Endometrium (tissue), 2 donors: ENCODE measurements around the gene CCDC178.
"Not testable (repeated sequence)": the region's sequence is repeated elsewhere in the genome, so short reads cannot be mapped to it uniquely, and the experiment has no call there.

Experiments
- FAIRE-seq: peaks from 2 replicates; lab custom pipeline; 2012; peaks lifted over from hg19 to GRCh38; lab: Jason Lieb, UNC
- donor health status: control.
- donor health status: control.

CCDC178 gene

DNA sequence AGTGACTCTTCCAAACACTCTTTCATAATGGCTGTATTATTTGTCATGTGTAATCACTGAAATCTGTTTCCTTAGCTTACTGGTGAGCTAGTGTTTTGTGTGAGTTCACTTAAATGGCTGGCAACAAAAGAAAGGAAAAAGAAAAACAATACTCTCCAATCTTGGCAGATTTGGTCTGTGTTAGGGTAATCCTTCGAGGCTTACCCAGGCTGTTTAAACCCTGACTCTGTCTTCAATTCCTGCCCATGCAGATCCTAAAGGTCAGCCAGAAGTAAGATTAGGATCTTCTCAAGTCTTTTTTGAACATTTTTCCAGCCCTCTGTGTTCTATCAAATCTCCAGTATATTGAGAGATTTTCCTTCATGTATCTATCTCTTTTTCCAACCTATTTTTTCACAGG lies 85.3 kb downstream of the CCDC178 start:
- FAIRE-seq: no peak

DNA sequence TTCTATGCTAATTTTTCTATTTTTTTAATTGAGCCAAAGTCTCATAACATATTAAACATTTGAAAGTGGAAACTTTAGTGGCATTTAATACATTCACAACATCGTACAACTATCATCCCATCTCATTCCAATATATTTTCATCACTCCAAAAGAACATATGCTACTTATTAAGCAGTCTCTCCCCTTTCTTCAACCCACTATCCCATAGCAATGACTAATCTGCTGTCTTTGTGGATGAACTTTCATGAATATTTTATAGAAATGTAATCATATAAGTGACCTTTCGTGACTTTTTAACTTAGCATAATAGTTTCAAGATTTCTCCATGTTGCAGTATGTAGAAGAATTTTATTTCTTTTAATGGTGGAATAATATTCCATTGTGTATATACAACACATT lies 90.3 kb downstream of the CCDC178 start:
- FAIRE-seq: no peak

DNA sequence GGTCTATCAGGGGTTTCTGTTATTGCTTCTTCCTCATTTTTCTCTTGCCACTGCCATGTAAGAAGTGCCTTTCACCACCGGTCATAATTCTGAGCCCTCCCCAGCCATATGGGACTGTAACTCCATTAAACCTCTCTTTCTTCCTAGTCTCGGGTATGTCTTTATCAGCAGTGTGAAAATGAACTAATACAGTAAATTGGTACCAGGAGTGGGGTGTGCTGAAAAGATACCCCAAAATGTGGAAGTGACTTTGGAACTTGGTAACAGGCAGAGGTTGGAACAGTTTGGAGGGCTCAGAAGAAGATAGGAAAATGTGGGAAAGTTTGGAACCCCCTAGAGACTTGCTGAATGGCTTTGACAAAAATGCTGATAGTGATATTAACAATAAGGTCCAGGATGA lies 100.8 kb downstream of the CCDC178 start:
- not testable (repeated sequence) for FAIRE-seq

DNA sequence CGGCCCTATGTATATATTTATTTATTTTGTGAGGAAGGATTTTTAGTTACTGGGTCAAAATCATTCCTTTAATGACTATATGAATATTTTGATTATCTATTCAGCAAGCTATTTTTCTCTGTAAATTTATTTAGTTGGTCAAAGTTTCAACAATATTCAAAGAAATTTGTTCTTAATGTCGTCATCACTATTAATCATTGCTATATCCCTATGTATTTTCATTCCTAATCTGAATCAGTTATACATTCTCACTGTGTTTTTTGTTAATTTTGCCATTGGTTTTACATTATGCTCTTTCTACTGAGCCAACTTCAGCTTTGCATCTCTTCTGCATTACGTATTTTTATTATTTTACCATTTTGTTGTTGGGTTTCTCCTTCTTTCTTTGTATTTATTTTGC lies 105.7 kb downstream of the CCDC178 start:
- FAIRE-seq: no peak

DNA sequence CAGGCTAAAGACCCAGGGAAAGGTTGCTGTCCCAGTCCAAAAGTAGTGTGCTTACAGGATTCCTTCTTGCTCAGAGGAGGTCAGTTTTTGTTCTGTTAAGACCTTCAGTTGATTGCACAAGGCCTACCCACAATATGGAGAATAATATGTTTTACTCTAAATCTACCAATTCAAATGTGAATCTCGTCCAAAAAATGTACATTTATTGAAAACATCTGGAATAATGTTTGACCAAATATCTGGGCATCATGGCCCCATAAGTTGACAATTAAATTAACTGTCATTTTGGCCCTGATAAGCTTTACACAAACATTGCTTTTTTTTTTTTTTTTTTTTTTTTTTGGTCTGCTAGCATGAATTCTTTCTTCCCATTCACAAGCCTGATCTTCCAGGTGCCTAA lies 109.8 kb downstream of the CCDC178 start:
- no peak for FAIRE-seq

DNA sequence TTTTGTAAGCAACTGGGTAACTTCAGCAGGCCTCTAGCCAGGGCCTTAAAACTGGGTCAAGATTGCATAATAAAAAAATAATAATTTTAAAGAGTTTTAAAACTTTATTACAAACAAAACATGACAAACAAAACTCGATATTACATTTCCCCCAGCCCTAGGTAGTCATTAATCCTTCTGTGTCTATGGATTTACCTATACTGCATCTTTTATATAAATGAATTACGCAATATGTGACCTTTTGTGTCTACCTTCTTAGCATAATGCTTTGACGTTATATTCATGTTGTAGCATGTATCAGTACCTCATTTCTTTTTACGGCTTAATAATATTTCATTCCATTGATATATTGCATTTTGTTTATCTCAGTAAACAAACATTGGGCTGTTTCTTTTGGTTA lies 113.5 kb downstream of the CCDC178 start:
- no peak for FAIRE-seq

DNA sequence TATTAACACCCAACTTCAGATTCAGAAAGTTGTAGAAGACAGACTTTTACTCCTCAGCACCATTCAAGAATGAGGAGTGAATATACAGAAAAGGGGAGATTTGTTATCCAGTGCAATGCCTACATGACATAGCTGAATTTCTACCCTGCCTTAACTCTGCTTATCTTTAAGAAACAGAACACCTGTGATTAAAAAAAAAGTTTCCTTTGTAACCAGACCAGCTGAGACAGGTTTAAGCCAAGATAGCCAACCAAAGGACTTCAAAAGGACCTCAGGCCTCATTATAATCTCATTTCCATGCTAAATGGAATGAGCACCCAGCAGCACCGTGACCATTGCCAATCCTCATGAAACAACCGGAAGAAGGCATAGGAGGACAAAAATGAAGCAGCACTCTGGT lies 122.9 kb downstream of the CCDC178 start:
- FAIRE-seq: no peak

DNA sequence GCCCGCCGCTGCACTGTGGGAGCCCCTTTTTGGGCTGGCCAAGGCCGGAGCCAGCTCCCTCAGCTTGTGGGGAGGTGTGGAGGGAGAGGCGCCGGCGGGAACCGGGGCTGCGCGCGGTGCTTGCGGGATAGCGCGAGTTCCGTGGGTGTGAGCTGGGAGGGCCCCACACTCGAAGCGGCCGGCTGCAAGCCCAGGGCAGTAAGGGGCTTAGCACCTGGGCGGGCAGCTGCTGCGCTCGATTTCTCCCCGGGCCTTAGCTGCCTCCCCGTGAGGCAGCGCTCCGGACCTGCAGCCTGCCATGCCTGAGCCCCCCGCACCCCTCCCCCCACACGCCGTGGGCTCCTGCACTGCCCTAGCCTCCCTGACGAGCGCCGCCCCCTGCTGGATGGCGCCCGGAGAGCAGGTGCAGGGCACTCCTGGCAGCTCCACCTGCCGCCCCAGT lies 124.4 kb downstream of the CCDC178 start:
- FAIRE-seq: no peak

DNA sequence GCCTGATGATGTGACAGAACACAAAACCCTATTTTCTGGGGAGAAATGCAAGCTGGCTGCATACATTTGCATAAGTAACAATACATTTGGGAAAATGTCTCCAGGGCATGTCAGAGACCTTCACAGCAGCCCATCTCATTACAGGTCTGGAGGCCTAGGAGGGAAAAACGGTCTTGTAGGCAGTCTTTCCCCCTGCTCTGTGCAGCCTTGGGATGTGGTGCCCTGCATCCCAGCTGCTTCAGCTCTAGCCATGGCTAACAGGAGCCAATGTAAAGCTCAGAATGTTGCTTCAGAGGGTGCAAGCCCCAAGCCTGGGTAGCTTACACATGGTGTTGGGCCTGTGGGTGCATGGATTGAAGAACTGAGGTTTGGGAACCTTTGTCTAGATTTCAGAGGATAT lies 133.0 kb downstream of the CCDC178 start:
- no peak for FAIRE-seq

DNA sequence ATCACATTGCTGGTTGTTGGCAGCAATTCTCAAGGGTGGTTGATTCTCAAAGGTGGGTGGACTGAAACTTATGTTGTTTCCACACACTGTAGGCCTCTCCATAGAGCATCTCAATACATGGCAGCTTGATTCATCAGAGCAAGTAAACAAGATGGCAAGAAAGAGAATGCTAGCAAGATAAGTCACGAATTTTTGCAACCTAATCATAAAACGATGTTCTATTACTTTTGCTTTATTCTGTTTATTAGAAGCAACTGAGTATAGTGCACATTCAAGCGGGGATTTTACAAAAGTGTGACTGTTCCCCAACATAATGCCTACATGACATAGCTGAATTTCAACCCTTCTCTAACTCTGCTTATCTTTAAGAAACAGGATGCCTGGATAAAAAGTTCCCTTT lies 136.2 kb downstream of the CCDC178 start:
- no peak for FAIRE-seq

DNA sequence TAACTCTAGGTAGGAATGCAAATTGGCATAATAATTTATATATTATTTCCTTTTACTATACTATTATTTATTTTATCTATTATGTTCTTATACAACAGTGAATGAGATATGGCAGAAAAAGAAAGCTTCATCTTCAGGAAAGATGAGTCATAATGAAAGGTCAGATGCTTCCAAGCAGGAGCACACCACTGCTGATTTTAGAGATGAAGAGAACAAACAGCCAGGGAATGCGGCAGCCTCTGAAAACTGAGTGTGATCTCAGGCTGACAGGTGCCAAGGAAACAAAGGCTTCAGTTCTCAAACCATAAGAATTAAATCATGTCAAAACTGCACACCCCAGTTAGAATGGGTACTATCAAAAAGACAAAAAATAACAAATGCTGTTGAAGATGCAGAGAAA lies 149.0 kb downstream of the CCDC178 start:
- FAIRE-seq: no peak

DNA sequence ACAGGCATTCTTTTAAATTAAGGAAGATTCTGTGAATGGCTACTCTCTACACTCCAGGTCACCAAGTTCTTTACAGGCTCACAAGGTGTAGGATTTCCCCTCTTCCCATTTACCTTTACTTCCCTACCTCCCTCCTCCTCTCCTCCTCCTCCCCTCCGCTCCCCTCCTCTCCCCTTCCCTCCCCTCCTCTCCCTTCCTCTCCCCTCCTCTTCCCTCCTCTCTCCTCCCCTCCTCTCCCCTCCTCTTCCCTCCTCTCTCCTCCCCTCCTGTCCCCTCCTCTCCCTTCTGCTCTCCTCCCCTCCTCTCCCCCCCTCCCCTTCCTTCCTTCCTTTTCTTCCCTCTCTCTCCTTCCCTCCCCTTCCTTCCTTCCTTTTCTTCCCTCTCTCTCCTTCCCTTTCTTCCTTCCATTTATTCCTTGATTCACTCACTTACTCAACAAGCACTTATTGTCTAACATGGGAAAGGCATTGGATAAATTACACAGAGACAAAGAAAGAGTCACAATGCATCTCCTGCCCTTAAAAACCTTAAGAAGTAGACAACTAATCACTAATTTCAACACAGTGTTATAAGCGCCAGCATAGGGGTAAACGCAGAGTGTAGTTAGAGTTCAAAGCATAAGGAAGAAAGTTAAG lies 152.3 kb downstream of the CCDC178 start:
- FAIRE-seq: no peak

DNA sequence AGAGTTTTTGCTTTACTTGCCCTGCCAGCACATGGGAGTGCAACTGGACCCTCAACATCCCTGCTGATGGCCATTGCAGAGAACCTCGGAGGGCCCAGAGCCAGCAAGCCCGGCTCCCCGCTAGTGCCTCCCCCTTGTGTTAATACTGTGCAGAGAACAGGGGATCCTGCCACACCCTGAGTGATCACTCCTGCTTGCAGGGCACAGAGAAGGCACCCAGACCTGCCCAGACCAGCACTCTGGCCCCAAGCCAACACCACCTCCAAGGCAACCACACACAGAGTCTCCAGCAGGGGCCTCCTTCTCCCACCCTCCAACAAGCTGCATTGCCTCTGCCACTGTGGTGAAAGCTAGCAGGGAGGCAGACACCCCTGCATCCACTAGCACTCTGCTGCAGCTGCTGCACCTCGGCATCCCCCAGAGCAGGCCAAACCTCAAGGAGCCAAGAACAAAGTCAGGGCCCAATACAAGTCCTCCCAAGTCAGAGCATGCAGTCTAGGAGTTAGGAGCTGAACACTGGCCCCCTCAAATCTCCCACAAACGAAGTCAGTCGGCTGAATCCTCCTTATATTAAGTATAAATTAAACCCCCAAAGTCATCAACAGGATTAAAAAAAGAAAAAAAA lies 157.7 kb downstream of the CCDC178 start:
- no peak for FAIRE-seq

DNA sequence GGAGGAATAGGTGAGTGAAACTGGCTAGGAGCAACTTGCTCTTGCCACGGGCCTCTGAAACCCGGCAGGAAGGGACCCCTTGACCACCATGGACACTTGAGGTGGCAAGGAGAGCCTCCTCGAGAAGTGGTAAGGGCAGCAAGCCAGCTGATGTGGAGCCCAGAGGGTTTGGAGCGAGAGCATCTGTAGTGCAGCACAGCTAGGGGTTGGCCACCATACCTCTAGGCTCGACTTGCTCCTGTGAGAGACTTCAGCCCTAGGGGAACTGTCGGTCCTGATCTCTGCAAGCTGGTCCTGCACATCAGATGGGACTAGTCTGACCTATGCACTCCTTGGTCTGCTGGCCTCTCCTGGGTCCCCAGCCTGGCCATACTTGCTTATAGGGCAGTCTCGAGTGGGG lies 158.4 kb downstream of the CCDC178 start:
- FAIRE-seq: no peak

DNA sequence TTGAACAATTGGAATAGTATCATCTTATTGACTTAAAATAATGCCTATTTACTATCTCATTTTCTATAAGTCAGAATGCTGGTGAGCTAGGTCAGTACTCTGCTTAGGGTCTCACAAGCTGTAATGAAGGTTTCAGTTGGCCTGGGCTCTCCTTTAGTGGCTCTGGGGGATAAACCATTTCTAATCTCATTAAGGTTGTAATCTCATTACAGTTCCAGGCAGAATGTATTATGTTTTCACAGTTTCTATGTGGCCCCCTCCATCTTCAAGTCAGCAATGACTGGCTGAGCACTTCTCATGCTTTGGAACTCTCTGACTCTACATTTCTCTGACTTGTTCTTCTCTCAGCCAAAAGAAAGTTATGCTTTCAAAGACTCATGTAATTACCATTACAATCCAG lies 163.1 kb downstream of the CCDC178 start:
- no peak for FAIRE-seq

DNA sequence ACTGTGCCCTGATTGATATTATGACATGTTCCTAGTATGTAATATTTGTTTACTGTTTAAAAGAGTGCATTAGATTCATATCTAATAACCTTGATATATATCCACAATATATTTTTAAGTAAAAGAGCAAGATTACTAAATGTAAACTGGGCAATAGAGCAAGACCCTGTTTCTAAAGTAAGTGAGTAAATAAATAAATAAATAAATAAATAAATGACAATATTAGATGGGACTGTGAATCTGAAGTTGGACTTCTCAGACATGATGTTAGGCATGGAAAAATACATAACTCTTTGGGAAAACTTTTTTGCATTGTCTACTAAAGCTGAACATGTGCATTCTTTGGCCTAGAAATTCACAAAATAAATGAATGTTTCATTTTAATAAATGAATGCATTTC lies 164.7 kb downstream of the CCDC178 start:
- no peak for FAIRE-seq

DNA sequence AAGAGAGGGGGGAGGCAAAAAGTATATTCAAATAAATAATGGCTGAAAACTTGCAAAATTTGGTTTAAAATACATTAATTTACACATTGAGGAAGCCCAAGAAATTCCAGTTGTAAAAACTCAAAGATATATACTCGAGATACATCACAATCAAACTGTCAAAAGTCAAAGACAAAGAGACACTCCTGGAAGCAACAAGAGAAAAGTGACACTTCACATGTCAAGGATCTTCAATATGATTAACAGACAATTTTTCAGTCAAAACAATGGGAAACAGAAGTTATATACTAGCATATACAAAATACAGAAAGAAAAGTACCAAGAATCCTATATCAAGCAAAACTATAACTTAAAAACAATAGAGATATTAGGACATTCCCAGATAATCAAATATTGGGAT lies 170.2 kb downstream of the CCDC178 start:
- FAIRE-seq: no peak

DNA sequence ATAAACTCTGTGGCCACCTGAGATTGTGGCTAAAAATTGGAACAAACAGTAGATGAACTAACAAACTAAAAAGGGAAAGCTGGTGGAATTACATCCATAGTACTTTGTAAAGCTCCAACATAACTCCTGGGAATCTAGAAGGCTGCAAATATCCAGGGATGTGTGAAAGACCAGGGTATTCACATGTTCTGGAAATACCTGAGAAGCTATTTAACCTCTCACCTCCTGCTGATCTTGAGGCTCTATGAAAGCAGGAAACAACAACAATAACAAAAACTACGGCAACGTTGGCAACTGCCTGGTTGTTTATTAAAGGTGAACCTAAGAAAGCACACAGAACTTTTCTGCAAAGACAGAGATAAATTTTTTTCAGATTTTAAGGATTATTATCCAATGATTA lies 171.3 kb downstream of the CCDC178 start:
- FAIRE-seq: no peak

DNA sequence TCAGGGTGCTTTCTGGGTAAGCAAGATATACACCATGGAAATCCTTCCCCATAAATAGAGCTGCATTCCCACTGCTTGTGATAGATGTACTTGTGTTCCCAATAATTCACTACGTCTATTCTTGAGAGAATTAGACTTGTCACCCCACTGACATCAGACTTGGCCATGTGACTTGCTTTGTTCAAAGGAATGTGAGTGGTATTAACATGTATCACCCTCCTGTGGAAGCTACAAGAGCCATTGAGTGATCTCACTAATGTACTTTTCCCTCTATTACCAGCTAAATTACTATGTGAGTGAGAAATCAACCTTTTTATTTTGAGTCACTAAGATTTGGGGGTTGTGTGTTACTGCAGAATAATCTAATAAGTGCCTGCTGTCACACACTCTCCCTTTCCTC lies 176.0 kb downstream of the CCDC178 start:
- no peak for FAIRE-seq

DNA sequence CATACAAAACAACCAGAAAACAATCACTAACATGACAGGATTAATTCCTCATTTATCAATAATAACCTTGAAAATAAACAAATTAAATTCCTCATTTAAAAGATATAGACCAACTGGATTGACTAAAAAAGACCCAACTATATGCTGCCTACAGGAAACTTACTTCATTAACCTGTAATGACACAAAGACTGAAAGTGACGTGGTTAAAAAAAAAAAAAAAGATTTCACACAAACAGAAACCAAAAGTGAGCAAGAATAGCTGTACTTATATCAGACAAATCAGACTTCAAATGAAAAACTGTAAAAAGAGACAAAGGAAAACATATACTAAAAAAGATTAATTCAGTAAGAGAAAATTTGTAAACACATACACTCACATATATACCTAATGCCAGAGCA lies 201.2 kb downstream of the CCDC178 start:
- FAIRE-seq: no peak

DNA sequence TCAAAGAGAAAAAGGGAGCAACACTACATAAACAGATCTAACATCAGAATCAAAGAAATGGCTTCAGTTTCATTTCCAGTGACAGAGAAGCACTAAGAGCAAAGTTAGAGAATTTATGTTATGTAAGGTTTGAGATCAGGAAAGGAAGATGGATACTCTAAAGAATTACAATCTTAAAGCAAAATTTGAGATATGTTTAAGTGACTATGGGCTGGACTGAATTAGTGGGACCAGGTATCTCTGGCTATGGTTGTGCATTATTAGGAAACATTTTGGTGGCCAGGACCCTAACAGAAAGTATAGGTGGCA lies 208.2 kb downstream of the CCDC178 start:
- no peak for FAIRE-seq

DNA sequence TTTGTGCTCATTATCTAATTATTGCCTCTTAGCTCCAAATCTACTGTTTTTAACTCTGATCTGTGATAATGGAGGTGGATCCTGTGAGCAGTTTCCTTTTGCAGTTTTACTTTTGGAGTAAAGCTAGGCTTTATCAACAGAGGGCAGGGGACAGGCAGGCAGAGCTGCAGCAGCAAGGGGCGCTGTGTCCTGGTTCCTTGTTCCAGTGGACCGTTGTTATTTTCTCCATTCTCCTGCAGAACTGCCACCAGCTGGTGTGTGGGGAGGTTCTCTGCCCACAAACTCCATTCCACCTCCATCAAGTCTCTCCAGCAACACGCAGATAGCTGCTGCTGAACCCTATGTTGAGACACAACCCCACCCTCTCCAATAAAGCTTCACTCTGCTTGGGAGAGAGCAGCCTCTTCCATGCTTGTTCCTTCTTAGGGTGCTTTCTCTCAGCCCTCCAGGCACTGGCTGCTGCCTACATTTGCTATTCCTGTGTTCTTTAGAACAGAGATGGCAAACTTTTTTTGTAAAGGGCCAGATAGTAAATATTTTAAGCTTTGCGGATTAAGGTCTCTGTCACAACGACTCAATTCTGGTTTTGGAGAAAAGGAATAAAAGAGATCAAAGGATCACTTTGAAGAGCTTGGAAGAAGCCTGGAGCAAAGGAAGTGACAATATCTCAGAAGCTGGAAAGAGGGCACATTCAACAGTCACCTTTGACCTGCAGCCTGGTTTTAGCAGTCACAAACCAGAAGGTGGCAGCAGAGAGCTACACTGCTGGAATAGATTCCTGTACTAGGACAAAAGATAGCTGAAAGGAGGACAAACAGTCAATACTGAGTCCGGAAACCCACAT lies 208.8 kb downstream of the CCDC178 start:
- FAIRE-seq: no peak

DNA sequence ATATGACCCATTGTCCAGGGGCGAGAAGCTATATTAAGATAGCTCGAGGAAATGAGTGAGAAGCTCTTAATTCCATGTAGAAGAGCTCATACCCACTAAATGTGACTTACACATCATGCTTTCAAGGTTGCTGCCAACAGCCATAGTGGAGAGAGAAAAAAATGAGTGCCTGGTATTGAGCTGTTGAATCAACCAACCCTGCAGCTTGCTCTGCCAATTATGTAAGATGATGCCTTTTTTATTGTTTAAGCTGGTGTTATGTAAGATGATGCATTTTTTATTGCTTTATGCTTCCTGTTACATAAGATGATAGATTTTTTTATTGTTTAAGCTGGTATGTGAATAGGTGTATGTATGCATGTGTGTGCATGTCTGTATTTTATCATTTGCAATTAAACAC lies 228.2 kb downstream of the CCDC178 start:
- no peak for FAIRE-seq
